Stimulated activated CD8-positive, alpha-beta memory T cell treated with anti-CD3 and anti-CD28 coated beads, Interleukin-15, amount 100 ng/mL, for 4 hours (primary cell): ENCODE data around the gene HERC4.
"Not testable (repeated sequence)": the region's sequence is repeated elsewhere in the genome, so short reads cannot be mapped to it uniquely, and the experiment has no call there.

ENCODE experiments used
- DNase-seq, 2 donors: peaks; one replicate each; pipeline ENCODE4 v3.0.0-alpha.2; 2020; ENCODE audit warnings: low read depth in 2 of 2

Gene HERC4

GRCh38 chr10:67969875-67970274 is 105.2 kb downstream of the HERC4 start:
- DNase-seq = no peak

GRCh38 chr10:67966035-67966434 is 109.0 kb downstream of the HERC4 start:
- not testable (repeated sequence) for DNase-seq

- no peak for DNase-seq
These were observed 109.6 kb downstream of the HERC4 start for GRCh38 chr10:67965456-67965855.

GRCh38 chr10:67959839-67960476 is 115.1 kb downstream of the HERC4 start:
- no peak for DNase-seq

GRCh38 chr10:67955614-67956013 is 119.5 kb downstream of the HERC4 start:
- DNase-seq = no peak

GRCh38 chr10:67943917-67944316 is 131.2 kb downstream of the HERC4 start:
- no peak for DNase-seq

GRCh38 chr10:67936416-67936815 is 138.7 kb downstream of the HERC4 start:
- DNase-seq = no peak

GRCh38 chr10:67935223-67935622 is 139.9 kb downstream of the HERC4 start:
- no peak for DNase-seq

GRCh38 chr10:67934336-67934735 is 140.7 kb downstream of the HERC4 start:
- DNase-seq = no peak

GRCh38 chr10:67933199-67933598 is 141.9 kb downstream of the HERC4 start:
- no peak for DNase-seq

- no peak for DNase-seq
These were observed 148.1 kb downstream of the HERC4 start for GRCh38 chr10:67926951-67927350.

- DNase-seq = no peak
These were observed 149.6 kb downstream of the HERC4 start for GRCh38 chr10:67925449-67926005.

GRCh38 chr10:67924136-67924535 is 150.9 kb downstream of the HERC4 start:
- no peak for DNase-seq

- no peak for DNase-seq
These were observed 151.5 kb downstream of the HERC4 start for GRCh38 chr10:67923551-67923950.

GRCh38 chr10:67921065-67921464 is 154.0 kb downstream of the HERC4 start:
- DNase-seq = no peak

GRCh38 chr10:67917679-67918078 is 157.4 kb downstream of the HERC4 start:
- DNase-seq = no peak

GRCh38 chr10:67917169-67917568 is 157.9 kb downstream of the HERC4 start:
- no peak for DNase-seq

- DNase-seq = no peak
These were observed 160.2 kb downstream of the HERC4 start for GRCh38 chr10:67914777-67915340.

GRCh38 chr10:67912331-67912946 is 162.6 kb downstream of the HERC4 start:
- no peak for DNase-seq

- no peak for DNase-seq
These were observed 171.5 kb downstream of the HERC4 start for GRCh38 chr10:67903581-67903980.

GRCh38 chr10:67893637-67894036 is 181.4 kb downstream of the HERC4 start:
- DNase-seq = no peak

- peak; percentile 44 to 61 for DNase-seq
These were observed 190.0 kb downstream of the HERC4 start for GRCh38 chr10:67884842-67885670.
